ENCODE results near the gene HAUS1. TPM values are rescaled to one million over a fixed set of nuclear protein-coding genes. Genes with fewer than 3 reads are reported as not detected.

The HAUS1 gene
- total RNA-seq, 1 donor from 2014 or later, result 17.8 TPM

- ATAC-seq, result no peak
- no peak for DNase-seq
- no peaks in the 10 kb centered on the region for H3K9me3 ChIP-seq
- no peaks in the 10 kb centered on the region for H3K27me3 ChIP-seq (ENCODE audit: low read depth)
- H3K4me3 ChIP-seq, result no peak overlapping the region
- TF ChIP-seq, protein P1, sequence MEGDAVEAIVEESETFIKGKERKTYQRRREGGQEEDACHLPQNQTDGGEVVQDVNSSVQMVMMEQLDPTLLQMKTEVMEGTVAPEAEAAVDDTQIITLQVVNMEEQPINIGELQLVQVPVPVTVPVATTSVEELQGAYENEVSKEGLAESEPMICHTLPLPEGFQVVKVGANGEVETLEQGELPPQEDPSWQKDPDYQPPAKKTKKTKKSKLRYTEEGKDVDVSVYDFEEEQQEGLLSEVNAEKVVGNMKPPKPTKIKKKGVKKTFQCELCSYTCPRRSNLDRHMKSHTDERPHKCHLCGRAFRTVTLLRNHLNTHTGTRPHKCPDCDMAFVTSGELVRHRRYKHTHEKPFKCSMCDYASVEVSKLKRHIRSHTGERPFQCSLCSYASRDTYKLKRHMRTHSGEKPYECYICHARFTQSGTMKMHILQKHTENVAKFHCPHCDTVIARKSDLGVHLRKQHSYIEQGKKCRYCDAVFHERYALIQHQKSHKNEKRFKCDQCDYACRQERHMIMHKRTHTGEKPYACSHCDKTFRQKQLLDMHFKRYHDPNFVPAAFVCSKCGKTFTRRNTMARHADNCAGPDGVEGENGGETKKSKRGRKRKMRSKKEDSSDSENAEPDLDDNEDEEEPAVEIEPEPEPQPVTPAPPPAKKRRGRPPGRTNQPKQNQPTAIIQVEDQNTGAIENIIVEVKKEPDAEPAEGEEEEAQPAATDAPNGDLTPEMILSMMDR (IDR thresholded peaks at IDR 0.05), result no peak
- no peaks in the 10 kb centered on the region for H3K4me1 ChIP-seq
- intact Hi-C loops (cut with DNase I), result no loop called here
- H3K27ac ChIP-seq, result no peak overlapping the region
- peaks cover 8% of the 10 kb centered on the region for H3K36me3 ChIP-seq
Observed at GRCh38 chr18:46134920-46135675, 30.9 kb downstream of the HAUS1 start.

DNA sequence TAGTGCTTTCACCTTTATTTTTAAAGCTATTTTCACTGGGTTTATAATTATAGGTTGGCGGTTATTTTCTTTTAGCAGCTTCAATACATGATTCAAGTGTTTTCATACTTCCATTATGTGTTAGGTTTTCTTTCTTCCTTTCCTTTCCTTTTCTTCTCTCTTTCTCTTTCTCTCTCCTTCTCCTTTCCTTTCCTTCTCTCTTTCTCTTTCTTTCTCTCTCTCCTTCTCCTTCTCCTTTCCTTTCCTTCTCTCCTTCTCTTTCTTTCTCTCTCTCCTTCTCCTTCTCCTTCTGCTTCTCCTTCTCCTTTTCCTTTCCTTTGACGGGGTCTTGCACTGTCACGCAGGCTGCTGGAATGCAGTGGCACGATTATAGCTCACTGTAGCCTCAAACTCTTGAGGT is 36.0 kb downstream of the HAUS1 start:
- Histone ChIP-seq H3K4me3 (no peak overlapping the region), H3K27me3 (ENCODE audit: low read depth) (no peaks in the 10 kb centered on the region), H3K4me1 (no peaks in the 10 kb centered on the region), H3K9me3 (no peaks in the 10 kb centered on the region), H3K36me3 (no peaks in the 10 kb centered on the region), H3K27ac (no peak overlapping the region)
- ATAC-seq (no peak), DNase-seq (no peak)
- intact Hi-C loops (cut with DNase I), result no loop called here
- TF ChIP-seq, protein P1 (IDR thresholded peaks at IDR 0.05), result no peak

DNA sequence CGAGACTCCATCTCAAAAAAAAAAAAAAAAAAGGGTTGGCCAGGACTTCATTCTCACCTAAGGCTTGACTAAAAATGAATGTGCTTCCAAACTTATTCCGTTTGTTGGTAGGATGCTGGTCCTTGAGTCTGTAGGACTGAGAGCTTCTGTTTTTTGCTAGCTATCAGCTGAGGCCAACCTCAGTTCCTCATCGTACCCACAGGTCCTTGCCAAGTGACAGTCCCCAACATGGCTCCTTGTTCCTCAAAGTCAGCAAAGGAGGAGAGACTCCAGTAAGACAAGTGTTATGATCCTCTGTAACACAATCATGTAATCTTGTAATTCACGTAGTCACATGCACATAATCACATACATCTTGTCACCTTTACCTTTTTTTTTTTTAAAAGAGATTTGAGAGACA is 37.0 kb downstream of the HAUS1 start:
- no peaks in the 10 kb centered on the region for H3K4me1 ChIP-seq
- H3K36me3 ChIP-seq, result no peaks in the 10 kb centered on the region
- intact Hi-C loops (cut with DNase I), result no loop called here
- no peak for ATAC-seq
- no peak overlapping the region for H3K27ac ChIP-seq
- no peaks in the 10 kb centered on the region for H3K27me3 ChIP-seq (ENCODE audit: low read depth)
- no peak for DNase-seq
- TF ChIP-seq, protein P1 (IDR thresholded peaks at IDR 0.05), result no peak
- H3K4me3 ChIP-seq, result no peak overlapping the region
- no peaks in the 10 kb centered on the region for H3K9me3 ChIP-seq

DNA sequence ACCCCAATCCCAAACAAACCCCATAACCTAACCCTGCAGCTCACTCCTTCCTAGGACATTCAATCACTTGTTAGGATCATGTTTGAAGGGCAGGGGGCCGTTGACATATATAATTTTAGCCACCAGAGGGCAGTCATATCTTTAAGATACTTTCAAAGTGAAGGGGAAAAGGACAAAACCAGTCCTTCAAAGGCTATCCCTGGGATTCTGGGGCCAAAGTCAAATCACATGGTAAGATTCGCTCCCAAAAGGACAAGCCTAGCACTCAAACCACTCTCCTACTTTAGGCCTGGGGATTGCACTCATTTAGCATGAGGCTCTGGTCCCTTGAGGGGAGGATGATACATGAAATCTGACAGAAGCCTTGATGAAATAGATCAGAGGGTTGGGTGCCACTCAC is 44.6 kb downstream of the HAUS1 start:
- intact Hi-C loops (cut with DNase I), result no loop called here
- DNase-seq (no peak), ATAC-seq (peak; percentile 70 to 84)
- Histone ChIP-seq H3K4me1 (no peaks in the 10 kb centered on the region), H3K27me3 (ENCODE audit: low read depth) (no peaks in the 10 kb centered on the region), H3K27ac (no peak overlapping the region), H3K4me3 (no peak overlapping the region), H3K9me3 (no peaks in the 10 kb centered on the region), H3K36me3 (no peaks in the 10 kb centered on the region)
- TF ChIP-seq, protein P1 (IDR thresholded peaks at IDR 0.05), result peak; percentile 70

- TF ChIP-seq, protein P1 (IDR thresholded peaks at IDR 0.05), result no peak
- H3K4me1 ChIP-seq, result no peaks in the 10 kb centered on the region
- intact Hi-C loops (cut with DNase I), result no loop called here
- no peaks in the 10 kb centered on the region for H3K27me3 ChIP-seq (ENCODE audit: low read depth)
- H3K9me3 ChIP-seq, result no peaks in the 10 kb centered on the region
- H3K4me3 ChIP-seq, result no peak overlapping the region
- DNase-seq (peak; percentile 53), ATAC-seq (peak in 1 of 2 donors; percentile 4)
- no peak overlapping the region for H3K27ac ChIP-seq
- H3K36me3 ChIP-seq, result no peaks in the 10 kb centered on the region
Observed at GRCh38 chr18:46152436-46152807, 48.2 kb downstream of the HAUS1 start.
